PC-9 (cell line): Measurements from ENCODE around the gene ASTN2. TPM values are rescaled to one million over a fixed set of nuclear protein-coding genes. Genes with fewer than 3 reads are reported as not detected.

Source experiments
- BruUV-seq: library from RNA; stranded (reverse); fragments of 400-500 nt; replicated peaks from 2 replicates; lab custom pipeline; 2021; lab: Mats Ljungman, UMichigan
- CTCF ChIA-PET: fragments of 300-600 bp; sonication (Branson Sonifier 250); formaldehyde crosslinking; loops from one replicate; lab custom pipeline; 2022; ENCODE audit warnings: antibody characterized with exemption; lab: Charles Lee
- POLR2A ChIA-PET: fragments of 300-600 bp; sonication (Branson Sonifier 250); formaldehyde crosslinking; loops from one replicate; lab custom pipeline; 2022; ENCODE audit warnings: antibody characterized with exemption; ENCODE audit not compliant: unreplicated experiment; lab: Charles Lee
- DNase-seq, 2 experiments: peaks; one replicate each; pipeline versions ENCODE4 v3.0.0 to v3.0.0-alpha.2; 2015 to 2022; ENCODE audit warnings: mixed read lengths in 1 of 2
- H2AFZ ChIP-seq: fragments of 200-600 bp; sonication (generic); 2 replicates; pipeline ENCODE4 v1.8.1; 2017; ENCODE audit warnings: antibody characterized with exemption
- H3F3A ChIP-seq: fragments of 200-600 bp; sonication (generic); 2 replicates; pipeline ENCODE4 v1.8.1; 2017; ENCODE audit warnings: antibody characterized with exemption, mild to moderate bottlenecking, low read depth; ENCODE audit not compliant: insufficient read depth
- H3K27ac ChIP-seq: fragments of 200-600 bp; sonication (generic); 2 replicates; pipeline ENCODE4 v1.6.1; 2016; ENCODE audit warnings: mixed run types
- H3K27me3 ChIP-seq: fragments of 200-600 bp; sonication (generic); 2 replicates; pipeline ENCODE4 v1.6.1; 2016; ENCODE audit warnings: low read depth, mixed run types; ENCODE audit not compliant: insufficient read depth
- H3K36me3 ChIP-seq: fragments of 200-600 bp; sonication (generic); 2 replicates; pipeline ENCODE4 v1.6.1; 2016; ENCODE audit warnings: low read depth, mixed run types
- H3K4me1 ChIP-seq: fragments of 200-600 bp; sonication (generic); replicated peaks from 2 replicates; pipeline ENCODE4 v1.6.1; 2016; ENCODE audit warnings: mixed run types; ENCODE audit not compliant: insufficient read depth
- H3K4me2 ChIP-seq: fragments of 200-600 bp; sonication (generic); 2 replicates; pipeline ENCODE4 v1.6.1; 2017; ENCODE audit warnings: mixed run types
- H3K4me3 ChIP-seq: fragments of 200-600 bp; sonication (generic); 2 replicates; pipeline ENCODE4 v1.6.1; 2016; ENCODE audit warnings: mixed run types
- H3K79me2 ChIP-seq: fragments of 200-600 bp; sonication (generic); 2 replicates; pipeline ENCODE4 v1.6.1; 2017; ENCODE audit warnings: low read depth, mixed run types
- H3K9me2 ChIP-seq: fragments of 200-600 bp; sonication (generic); 2 replicates; pipeline ENCODE4 v1.8.1; 2017; ENCODE audit warnings: mild to moderate bottlenecking; ENCODE audit not compliant: insufficient read depth
- H3K9me3 ChIP-seq: fragments of 200-600 bp; sonication (generic); 2 replicates; pipeline ENCODE4 v1.8.1; 2016; ENCODE audit warnings: low read depth; ENCODE audit not compliant: insufficient read depth
- H4K20me1 ChIP-seq: fragments of 200-600 bp; sonication (generic); 2 replicates; pipeline ENCODE4 v1.8.1; 2017; ENCODE audit not compliant: insufficient read depth
- EZH2 ChIP-seq: fragments of 200-600 bp; sonication (generic); IDR thresholded peaks from 2 replicates; pipeline ENCODE4 v1.8.0; 2017; ENCODE audit warnings: antibody characterized with exemption, low read depth
- intact Hi-C: fragments of 100-400 bp; cut with micrococcal nuclease; formaldehyde crosslinking; loops from one replicate; pipeline ENCODE4 v1.10.0; 2022; ENCODE audit not compliant: unreplicated experiment
- total RNA-seq: library from RNA; stranded (reverse); gene quantifications from 2 replicates; pipeline ENCODE4 v1.2.3, GENCODE V29; 2021
- TF ChIP-seq, protein P1 (sequence below): fragments of 200-600 bp; sonication (generic); conservative IDR thresholded peaks from 2 replicates; pipeline ENCODE4 v1.6.1; 2017; ENCODE audit warnings: mixed run types, antibody characterized with exemption, mild to moderate bottlenecking, moderate library complexity

The ASTN2 gene
- total RNA-seq, 1 experiment from 2014 or later: 6.2 TPM

- no peak overlapping the region for H2AFZ ChIP-seq
- ChIA-PET CTCF (no interaction called here), POLR2A (no interaction called here)
- no peak overlapping the region for H3K4me3 ChIP-seq
- no peak overlapping the region for H3K27ac ChIP-seq
- no TSS peak for BruUV-seq
- no peaks in the 10 kb centered on the region for H3K27me3 ChIP-seq
- no peaks in the 10 kb centered on the region for H3K4me1 ChIP-seq
- TF ChIP-seq EZH2: no peak
- TF ChIP-seq, protein P1, sequence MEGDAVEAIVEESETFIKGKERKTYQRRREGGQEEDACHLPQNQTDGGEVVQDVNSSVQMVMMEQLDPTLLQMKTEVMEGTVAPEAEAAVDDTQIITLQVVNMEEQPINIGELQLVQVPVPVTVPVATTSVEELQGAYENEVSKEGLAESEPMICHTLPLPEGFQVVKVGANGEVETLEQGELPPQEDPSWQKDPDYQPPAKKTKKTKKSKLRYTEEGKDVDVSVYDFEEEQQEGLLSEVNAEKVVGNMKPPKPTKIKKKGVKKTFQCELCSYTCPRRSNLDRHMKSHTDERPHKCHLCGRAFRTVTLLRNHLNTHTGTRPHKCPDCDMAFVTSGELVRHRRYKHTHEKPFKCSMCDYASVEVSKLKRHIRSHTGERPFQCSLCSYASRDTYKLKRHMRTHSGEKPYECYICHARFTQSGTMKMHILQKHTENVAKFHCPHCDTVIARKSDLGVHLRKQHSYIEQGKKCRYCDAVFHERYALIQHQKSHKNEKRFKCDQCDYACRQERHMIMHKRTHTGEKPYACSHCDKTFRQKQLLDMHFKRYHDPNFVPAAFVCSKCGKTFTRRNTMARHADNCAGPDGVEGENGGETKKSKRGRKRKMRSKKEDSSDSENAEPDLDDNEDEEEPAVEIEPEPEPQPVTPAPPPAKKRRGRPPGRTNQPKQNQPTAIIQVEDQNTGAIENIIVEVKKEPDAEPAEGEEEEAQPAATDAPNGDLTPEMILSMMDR: no peak
- no peaks in the 10 kb centered on the region for H3K79me2 ChIP-seq
- no peak for DNase-seq
- H3K36me3 ChIP-seq: no peaks in the 10 kb centered on the region
- H3F3A ChIP-seq: no peaks in the 10 kb centered on the region
- no peaks in the 10 kb centered on the region for H3K9me3 ChIP-seq
- intact Hi-C loops: no loop called here
- no peaks in the 10 kb centered on the region for H4K20me1 ChIP-seq
- no peaks in the 10 kb centered on the region for H3K9me2 ChIP-seq
- H3K4me2 ChIP-seq: no peak overlapping the region
These were observed 261.8 kb downstream of the ASTN2 start for GRCh38 chr9:117153021-117153420.

GRCh38 chr9:117151716-117152115 lies 263.1 kb downstream of the ASTN2 start:
- no peaks in the 10 kb centered on the region for H3K4me1 ChIP-seq
- H2AFZ ChIP-seq: no peak overlapping the region
- H3K9me3 ChIP-seq: no peaks in the 10 kb centered on the region
- no peaks in the 10 kb centered on the region for H3K9me2 ChIP-seq
- CTCF ChIA-PET: no interaction called here
- no peaks in the 10 kb centered on the region for H4K20me1 ChIP-seq
- no peak overlapping the region for H3K27ac ChIP-seq
- H3F3A ChIP-seq: no peaks in the 10 kb centered on the region
- H3K79me2 ChIP-seq: no peaks in the 10 kb centered on the region
- no peak overlapping the region for H3K4me2 ChIP-seq
- intact Hi-C loops: no loop called here
- no peaks in the 10 kb centered on the region for H3K27me3 ChIP-seq
- H3K36me3 ChIP-seq: no peaks in the 10 kb centered on the region
- POLR2A ChIA-PET: no interaction called here
- TF ChIP-seq, protein P1: no peak
- TF ChIP-seq EZH2: no peak
- no TSS peak for BruUV-seq
- H3K4me3 ChIP-seq: no peak overlapping the region
- DNase-seq: no peak

- H3K9me3 ChIP-seq: no peaks in the 10 kb centered on the region
- no TSS peak for BruUV-seq
- no peak overlapping the region for H3K4me3 ChIP-seq
- H3K27me3 ChIP-seq: peaks cover 12% of the 10 kb centered on the region
- no peak for TF ChIP-seq EZH2
- TF ChIP-seq, protein P1: no peak
- H3F3A ChIP-seq: no peaks in the 10 kb centered on the region
- ChIA-PET CTCF (no interaction called here), POLR2A (no interaction called here)
- no peaks in the 10 kb centered on the region for H3K9me2 ChIP-seq
- H3K4me2 ChIP-seq: no peak overlapping the region
- no peak overlapping the region for H3K27ac ChIP-seq
- H3K79me2 ChIP-seq: no peaks in the 10 kb centered on the region
- DNase-seq: no peak
- no peaks in the 10 kb centered on the region for H3K4me1 ChIP-seq
- H3K36me3 ChIP-seq: no peaks in the 10 kb centered on the region
- H2AFZ ChIP-seq: no peak overlapping the region
- no peaks in the 10 kb centered on the region for H4K20me1 ChIP-seq
- intact Hi-C loops: no loop called here
These were observed 264.9 kb downstream of the ASTN2 start for GRCh38 chr9:117149996-117150395.
